ENCODE measurements around the gene EN1.

EN1 gene

DNA sequence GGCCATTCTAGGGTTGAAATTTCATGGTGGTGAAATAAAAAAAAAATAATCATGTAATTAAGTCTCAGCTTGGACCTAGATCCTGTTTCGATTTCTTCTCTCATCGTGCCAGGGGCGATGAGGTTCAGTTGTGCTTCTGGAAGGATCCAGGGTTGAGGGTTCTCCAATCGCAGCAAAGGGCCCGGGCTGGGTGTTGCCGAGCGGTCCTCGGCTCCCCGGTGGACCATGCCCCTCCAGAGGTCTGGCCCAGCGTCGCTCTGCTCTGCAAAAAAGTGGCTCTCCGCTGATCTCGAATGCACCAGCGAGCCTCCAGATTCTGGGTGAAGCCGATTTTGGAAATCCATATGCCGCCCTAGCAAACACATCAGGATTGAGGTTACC lies 39.0 kb downstream of the EN1 start:
- H3K27ac ChIP-seq (replicated peaks) = no peak overlapping the region
- peaks cover 35% of the 10 kb centered on the region for H3K27me3 ChIP-seq (ENCODE audit: insufficient read depth, poor library complexity, severe bottlenecking)
- H3K4me3 ChIP-seq (replicated peaks; ENCODE audit: insufficient read depth, low read length) = no peak overlapping the region
- no peak for DNase-seq (ENCODE audit: low read depth in 1 of 2, low spot score in 1 of 2)
- TF ChIP-seq CTCF (IDR thresholded peaks at IDR 0.05; ENCODE audit: insufficient read depth, low read length) (no peak), GABPA (IDR thresholded peaks at IDR 0.05; ENCODE audit: low read depth) (no peak), SPI1 (IDR thresholded peaks at IDR 0.05; ENCODE audit: borderline replicate concordance, low read depth) (no peak), POLR2AphosphoS5 (IDR thresholded peaks at IDR 0.05; ENCODE audit: low read depth) (no peak), REST (IDR thresholded peaks at IDR 0.05; ENCODE audit: insufficient replicate concordance, low read depth) (no peak)

DNA sequence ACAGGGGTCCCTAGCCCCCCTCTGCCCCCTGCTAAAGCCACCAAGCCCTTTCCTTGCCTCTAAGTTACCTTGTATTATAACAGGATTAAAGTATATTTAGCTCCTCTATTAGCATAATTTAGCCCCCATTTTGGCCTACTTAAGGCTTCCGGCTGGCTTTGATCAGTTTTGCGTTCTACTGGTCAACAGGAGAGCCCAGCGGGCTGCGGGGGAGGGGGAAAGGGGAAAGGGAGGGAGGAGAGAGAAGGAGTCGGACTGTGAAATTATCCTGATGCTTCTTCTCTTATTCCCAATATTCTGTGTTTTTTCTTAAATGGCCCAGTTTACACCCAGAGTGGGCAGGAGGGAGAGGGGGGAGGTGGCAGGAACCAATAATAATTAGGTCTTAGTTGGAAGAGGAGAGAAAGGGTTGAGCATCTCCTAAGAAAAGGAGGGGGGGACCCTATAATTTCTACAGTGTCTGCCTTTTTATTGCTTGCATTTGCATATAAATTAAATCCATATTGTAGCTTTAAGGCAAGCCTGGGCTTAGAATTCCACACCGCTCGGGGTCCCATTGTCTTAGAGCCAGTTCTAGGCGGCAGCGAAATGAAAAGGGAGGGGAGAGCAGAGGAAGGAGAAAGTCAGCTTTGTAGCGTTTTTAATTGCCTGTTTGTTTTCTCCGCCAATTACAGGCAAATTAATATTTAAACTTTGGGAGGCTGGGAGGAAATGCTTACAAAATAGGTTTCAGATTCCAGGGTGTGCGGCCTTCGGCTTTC lies 39.6 kb downstream of the EN1 start:
- H3K27ac ChIP-seq (replicated peaks) = no peak overlapping the region
- TF ChIP-seq CTCF (IDR thresholded peaks at IDR 0.05; ENCODE audit: insufficient read depth, low read length) (no peak), SPI1 (IDR thresholded peaks at IDR 0.05; ENCODE audit: borderline replicate concordance, low read depth) (no peak), REST (IDR thresholded peaks at IDR 0.05; ENCODE audit: insufficient replicate concordance, low read depth) (no peak), POLR2AphosphoS5 (IDR thresholded peaks at IDR 0.05; ENCODE audit: low read depth) (no peak), GABPA (IDR thresholded peaks at IDR 0.05; ENCODE audit: low read depth) (no peak)
- DNase-seq (ENCODE audit: low read depth in 1 of 2, low spot score in 1 of 2) = no peak
- H3K27me3 ChIP-seq (ENCODE audit: insufficient read depth, poor library complexity, severe bottlenecking) = peaks cover 32% of the 10 kb centered on the region
- no peak overlapping the region for H3K4me3 ChIP-seq (replicated peaks; ENCODE audit: insufficient read depth, low read length)

- no peak overlapping the region for H3K4me3 ChIP-seq (replicated peaks; ENCODE audit: insufficient read depth, low read length)
- DNase-seq (ENCODE audit: low read depth in 1 of 2, low spot score in 1 of 2) = no peak
- H3K27me3 ChIP-seq (ENCODE audit: insufficient read depth, poor library complexity, severe bottlenecking) = peaks cover 32% of the 10 kb centered on the region
- TF ChIP-seq POLR2AphosphoS5 (IDR thresholded peaks at IDR 0.05; ENCODE audit: low read depth) (no peak), SPI1 (IDR thresholded peaks at IDR 0.05; ENCODE audit: borderline replicate concordance, low read depth) (no peak), REST (IDR thresholded peaks at IDR 0.05; ENCODE audit: insufficient replicate concordance, low read depth) (no peak), GABPA (IDR thresholded peaks at IDR 0.05; ENCODE audit: low read depth) (no peak), CTCF (IDR thresholded peaks at IDR 0.05; ENCODE audit: insufficient read depth, low read length) (no peak)
- no peak overlapping the region for H3K27ac ChIP-seq (replicated peaks)
Measured at GRCh38 chr2:118806797-118807667, 40.4 kb downstream of the EN1 start.

Data from HL-60 (cell line).